WTC11 (cell line): Measurements from ENCODE around the gene NEDD1.

Experiments
- IRF2 ChIP-seq: sonication (generic); formaldehyde crosslinking; IDR thresholded peaks from 2 replicates; pipeline ENCODE4 v1.8.0; 2022; ENCODE audit warnings: low read depth, missing genetic modification reagents, borderline replicate concordance
- MXD4 ChIP-seq: fragments of 250-450 bp; sonication (Bioruptor Pico); IDR thresholded peaks from 2 replicates; pipeline ENCODE4 v1.8.0; 2021; ENCODE audit warnings: mild to moderate bottlenecking, moderate library complexity, borderline replicate concordance
- TCF7 ChIP-seq: sonication (generic); formaldehyde crosslinking; IDR thresholded peaks from 2 replicates; pipeline ENCODE4 v1.8.0; 2022; ENCODE audit warnings: mild to moderate bottlenecking, low read depth, missing genetic modification reagents, moderate library complexity
- TF ChIP-seq, protein P1 (sequence below): sonication (generic); formaldehyde crosslinking; IDR thresholded peaks from 2 replicates; pipeline ENCODE4 v1.8.0; 2022; ENCODE audit warnings: mild to moderate bottlenecking, missing genetic modification reagents
- TF ChIP-seq, protein P2 (sequence below): fragments of 200-600 bp; IDR thresholded peaks from 2 replicates; pipeline ENCODE4 v1.8.0; 2022; ENCODE audit warnings: antibody characterized with exemption
- TF ChIP-seq, protein P3 (sequence below): sonication (generic); formaldehyde crosslinking; conservative IDR thresholded peaks from 2 replicates; pipeline ENCODE4 v1.8.1; 2022; ENCODE audit warnings: mild to moderate bottlenecking, missing genetic modification reagents

DNA sequence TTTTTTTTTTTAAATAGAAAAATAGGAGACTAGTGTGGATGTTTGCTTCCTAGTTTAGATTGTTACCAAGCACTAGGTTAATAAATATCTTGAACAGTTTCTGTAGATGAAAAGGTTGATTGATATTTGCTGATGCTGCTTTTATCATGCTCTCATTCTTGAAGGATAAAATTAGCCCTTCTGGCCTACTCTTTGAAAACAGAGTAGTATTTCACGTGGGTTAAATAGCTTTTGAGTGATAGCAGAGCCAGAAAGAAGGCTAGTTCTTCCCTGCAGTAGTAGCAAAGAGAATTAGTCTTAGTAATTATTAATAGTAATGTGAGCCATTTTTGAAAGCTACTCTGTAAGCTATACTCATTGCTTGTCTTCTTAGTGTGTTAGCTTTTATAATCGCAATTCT, 5.2 kb downstream of the NEDD1 start:
- TF ChIP-seq, protein P1, sequence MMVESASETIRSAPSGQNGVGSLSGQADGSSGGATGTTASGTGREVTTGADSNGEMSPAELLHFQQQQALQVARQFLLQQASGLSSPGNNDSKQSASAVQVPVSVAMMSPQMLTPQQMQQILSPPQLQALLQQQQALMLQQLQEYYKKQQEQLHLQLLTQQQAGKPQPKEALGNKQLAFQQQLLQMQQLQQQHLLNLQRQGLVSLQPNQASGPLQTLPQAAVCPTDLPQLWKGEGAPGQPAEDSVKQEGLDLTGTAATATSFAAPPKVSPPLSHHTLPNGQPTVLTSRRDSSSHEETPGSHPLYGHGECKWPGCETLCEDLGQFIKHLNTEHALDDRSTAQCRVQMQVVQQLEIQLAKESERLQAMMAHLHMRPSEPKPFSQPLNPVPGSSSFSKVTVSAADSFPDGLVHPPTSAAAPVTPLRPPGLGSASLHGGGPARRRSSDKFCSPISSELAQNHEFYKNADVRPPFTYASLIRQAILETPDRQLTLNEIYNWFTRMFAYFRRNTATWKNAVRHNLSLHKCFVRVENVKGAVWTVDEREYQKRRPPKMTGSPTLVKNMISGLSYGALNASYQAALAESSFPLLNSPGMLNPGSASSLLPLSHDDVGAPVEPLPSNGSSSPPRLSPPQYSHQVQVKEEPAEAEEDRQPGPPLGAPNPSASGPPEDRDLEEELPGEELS: no peak
- TF ChIP-seq, protein P2, sequence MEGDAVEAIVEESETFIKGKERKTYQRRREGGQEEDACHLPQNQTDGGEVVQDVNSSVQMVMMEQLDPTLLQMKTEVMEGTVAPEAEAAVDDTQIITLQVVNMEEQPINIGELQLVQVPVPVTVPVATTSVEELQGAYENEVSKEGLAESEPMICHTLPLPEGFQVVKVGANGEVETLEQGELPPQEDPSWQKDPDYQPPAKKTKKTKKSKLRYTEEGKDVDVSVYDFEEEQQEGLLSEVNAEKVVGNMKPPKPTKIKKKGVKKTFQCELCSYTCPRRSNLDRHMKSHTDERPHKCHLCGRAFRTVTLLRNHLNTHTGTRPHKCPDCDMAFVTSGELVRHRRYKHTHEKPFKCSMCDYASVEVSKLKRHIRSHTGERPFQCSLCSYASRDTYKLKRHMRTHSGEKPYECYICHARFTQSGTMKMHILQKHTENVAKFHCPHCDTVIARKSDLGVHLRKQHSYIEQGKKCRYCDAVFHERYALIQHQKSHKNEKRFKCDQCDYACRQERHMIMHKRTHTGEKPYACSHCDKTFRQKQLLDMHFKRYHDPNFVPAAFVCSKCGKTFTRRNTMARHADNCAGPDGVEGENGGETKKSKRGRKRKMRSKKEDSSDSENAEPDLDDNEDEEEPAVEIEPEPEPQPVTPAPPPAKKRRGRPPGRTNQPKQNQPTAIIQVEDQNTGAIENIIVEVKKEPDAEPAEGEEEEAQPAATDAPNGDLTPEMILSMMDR: no peak
- TF ChIP-seq, protein P3, sequence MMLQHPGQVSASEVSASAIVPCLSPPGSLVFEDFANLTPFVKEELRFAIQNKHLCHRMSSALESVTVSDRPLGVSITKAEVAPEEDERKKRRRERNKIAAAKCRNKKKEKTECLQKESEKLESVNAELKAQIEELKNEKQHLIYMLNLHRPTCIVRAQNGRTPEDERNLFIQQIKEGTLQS (CRISPR knock-in tag): no peak
- TF ChIP-seq IRF2 (CRISPR knock-in tag) (no peak), MXD4 (CRISPR knock-in tag) (no peak), TCF7 (no peak)
